Activated CD4-positive, alpha-beta T cell treated with anti-CD3 and anti-CD28 coated beads for 24 hours (primary cell): Measurements from ENCODE around the gene MON2.
"Not testable (repeated sequence)": the region's sequence is repeated elsewhere in the genome, so short reads cannot be mapped to it uniquely, and the experiment has no call there.

Experiments used
- DNase-seq, 2 donors: peaks; one replicate each; pipeline ENCODE4 v3.0.0-alpha.2; 2020; ENCODE audit warnings: low read depth in 2 of 2

The MON2 gene

DNA sequence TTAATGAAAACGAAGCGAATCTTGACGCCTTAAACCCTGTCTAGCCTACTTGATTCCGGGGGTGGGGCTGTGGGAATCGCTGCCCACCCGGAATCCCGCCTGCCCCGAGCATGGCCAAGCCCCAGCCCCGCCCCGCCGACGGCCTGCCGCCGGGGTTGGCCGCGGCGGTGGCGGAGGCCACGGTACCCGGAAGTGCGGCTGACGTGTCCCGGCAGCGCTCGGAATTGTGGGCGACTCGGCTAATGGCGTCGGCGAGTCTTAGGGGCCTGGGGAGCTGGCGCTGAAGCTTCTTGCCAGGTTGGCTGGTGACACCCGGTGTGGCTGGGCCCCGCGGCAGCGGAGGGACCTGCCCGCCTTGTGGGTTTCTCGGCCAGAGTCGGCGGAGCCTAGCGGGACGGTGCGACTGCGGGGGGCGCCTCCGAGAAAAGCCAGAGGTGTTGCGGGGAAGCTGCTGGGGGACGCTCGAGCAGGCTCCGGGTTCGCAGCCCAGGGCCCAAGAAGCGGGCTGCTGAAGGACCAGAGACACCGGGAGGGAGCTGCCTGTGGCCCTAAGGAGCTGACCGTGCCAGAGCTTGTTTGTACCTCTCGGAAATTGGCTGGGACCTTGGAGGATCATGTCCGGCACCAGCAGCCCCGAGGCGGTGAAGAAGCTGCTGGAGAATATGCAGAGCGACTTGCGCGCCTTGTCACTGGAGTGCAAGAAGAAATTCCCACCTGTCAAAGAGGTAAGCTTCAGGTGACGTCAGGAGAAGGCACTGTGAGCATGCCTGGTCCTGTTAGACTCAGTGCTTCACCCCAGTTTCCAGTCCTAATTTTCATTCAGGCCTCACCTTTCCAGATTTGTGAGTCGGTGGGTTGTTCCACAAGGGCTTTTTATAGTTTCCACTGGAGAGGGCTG is at the start of gene MON2:
Gene MON2 (plus strand): TSS at position 233 of the 898 bp plus-strand sequence. CDS start 382 bp downstream, at position 615.
- peak; percentile 71 to 81 for DNase-seq

- DNase-seq = no peak
Observed at GRCh38 chr12:62426089-62426488, 40.5 kb upstream of the MON2 start.

DNA sequence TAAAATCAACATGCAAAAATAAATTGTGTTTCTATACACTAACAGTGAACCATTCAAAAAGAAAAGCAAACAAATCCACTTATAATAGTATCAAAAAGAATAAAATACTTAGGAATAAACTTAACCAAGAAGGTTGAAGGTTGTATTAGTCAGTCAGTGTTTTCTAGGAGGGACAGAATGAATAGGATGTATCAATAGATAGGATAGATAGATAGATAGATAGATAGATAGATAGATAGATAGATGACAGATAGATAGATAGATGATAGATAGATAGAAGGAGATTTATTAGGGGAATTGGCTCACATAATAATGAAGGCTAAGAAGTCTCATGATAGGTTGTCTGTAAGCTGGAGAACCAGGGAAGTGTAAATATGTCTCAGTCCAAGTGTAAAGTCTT is 37.2 kb upstream of the MON2 start:
- no peak for DNase-seq

DNA sequence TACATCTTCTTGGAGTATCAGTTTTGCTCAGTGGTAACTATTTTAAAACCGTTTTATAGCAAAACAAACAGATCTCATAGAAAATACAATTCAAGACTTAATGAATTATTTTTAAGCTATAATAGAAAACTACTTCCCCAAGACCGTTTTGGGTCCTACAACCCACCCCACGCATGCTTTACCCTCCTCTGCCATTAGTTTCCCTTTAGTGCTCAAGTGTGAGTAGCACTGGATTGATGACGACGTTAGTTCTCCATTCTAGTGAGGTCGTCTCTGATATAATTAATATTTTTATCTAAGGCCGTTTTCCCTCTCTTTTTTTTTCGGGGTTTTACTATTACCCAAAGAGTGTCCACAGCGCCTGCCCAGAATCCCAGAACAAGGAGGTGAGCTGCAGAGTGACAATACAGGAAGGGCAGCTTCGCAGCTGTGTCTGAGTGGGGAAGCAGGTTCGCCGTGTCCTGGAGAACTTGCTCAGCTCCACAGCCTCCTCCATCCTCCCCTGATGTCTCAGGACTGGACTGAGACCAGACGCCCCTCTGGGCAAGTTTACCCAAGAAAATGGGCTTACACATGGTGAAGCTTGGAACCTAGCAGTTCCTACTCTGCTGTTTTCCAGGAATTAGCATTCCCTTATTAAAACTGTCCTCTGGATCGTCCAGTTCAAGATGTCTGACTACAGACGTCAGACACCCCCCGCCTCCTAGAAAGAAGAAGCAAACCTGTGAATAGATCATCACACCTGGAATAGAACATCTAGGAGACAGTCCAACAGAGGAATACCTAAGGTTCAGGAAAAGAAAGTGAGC is 31.9 kb upstream of the MON2 start:
- no peak for DNase-seq

- peak in 1 of 2 donors; percentile 15 for DNase-seq
Observed at GRCh38 chr12:62435303-62436163, 31.1 kb upstream of the MON2 start.

DNA sequence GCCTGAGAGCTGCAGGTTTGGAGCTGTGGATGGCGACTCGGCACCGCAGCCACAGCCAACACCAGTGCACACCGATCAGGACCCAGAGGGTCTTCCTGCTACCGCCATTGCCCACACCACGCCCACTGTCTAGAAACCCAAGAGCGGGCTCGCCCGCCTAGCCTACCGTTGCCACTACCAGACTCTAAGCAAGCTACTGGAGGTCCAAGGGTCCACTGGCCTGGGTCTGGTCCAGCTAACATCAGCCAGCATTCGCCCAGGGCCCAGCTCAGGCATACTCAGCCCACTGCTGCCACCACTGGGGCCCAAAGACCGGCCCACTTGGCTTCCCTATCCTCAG is 30.5 kb upstream of the MON2 start:
- DNase-seq = no peak

- peak; percentile 34 to 55 for DNase-seq
Observed at GRCh38 chr12:62438098-62438692, 28.4 kb upstream of the MON2 start.

DNA sequence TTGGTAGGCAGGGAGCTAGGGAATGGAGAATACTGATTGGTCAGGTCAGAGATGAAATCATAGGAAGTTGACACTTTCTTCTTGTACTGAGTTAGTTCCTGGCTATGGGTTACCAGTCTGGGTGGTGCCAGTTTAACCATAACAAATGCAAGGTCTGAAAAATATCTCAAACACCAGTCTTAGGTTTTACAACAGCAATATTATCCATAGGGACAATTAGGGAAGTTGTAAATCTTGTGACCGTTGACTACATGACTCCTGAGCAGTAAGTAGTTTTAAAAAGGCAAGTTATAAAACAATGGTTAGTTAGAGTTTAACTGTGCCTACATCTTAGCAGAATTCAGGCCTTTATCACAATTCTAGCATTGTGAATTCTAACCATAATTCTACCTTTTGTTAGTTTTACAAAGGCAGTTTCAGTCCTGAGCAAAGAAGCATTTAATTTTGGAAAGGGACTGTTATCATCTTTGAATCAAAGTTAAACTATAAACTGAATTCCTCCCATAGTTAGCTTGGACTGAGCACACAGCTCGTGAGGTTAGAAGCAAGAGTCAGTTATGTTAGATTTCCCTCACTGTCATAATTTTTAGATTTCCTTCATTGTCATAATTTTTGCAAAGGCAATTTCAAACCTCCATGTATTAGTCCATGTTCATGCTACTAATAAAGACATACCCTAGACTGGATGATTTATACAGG is 19.7 kb upstream of the MON2 start:
- no peak for DNase-seq

- no peak for DNase-seq
Observed at GRCh38 chr12:62448436-62448835, 18.2 kb upstream of the MON2 start.

GRCh38 chr12:62455429-62455828 is 11.2 kb upstream of the MON2 start:
- DNase-seq = not testable (repeated sequence)

DNA sequence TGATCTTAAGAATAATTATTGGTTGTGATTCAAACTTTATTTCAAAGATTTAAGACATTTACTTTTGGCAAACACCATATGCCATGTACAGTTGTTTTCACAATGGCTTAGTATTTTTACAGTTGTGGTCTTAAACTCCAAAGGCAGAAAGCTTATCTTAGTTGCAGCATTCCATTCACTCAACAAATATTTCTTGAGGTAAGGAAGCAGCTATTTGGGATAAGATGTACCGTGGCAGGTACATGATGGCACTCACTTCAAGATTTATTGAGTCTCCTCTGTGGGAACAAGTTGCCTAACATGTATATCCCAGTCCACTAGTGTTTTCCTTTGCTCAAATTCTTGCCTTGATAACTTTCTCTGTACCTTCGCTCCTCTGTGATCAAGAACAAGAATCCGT is 8.0 kb upstream of the MON2 start:
- DNase-seq = no peak

DNA sequence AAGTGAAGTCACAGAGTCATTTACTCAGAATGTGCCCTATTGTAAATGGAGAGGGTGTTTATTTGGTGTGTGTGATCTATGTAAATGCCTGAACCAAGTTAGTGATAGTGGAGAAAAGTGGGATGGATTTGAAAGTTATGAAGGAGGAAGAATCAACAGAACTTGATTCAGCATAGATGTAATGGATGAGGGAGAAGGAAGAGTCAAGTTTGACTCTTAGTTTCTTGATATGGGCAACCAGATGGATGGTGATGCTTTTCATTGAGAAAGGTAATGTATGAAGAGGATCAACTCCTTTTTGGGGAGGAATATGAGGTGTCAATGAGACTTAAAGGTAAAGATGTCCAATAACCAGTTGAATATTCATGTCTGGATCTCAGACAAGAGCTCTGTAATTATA is 6.7 kb upstream of the MON2 start:
- no peak for DNase-seq

GRCh38 chr12:62461171-62461837 is 5.3 kb upstream of the MON2 start:
- not testable (repeated sequence) for DNase-seq

- not testable (repeated sequence) for DNase-seq
Observed at GRCh38 chr12:62463252-62463651, 3.4 kb upstream of the MON2 start.

DNA sequence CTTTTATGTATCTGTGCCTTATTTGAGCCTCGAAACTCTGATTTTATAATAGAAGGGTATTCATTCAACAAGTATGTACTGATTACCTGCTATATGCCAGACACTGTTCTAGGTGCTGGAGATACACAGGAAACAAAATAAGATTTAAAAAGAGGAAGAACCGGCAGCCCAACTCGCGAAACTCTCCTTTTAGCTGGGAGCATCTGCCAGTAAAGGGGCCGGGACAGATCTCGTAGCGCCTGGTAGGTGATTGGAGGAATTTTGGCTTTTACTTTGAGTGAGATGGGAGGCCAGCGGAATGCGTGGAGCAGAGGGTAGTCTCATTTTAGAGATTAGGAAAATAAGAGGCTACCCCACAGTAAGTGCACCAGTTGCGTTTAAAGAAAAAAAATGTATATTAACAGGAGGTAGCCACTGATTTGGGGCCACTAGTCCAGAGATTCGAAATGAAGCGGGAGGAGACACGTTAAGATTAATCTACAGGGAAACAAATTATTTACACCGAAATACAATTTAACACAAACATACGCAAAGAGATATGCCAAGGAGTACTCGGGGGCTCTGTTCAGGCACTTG is 520 bp upstream of the MON2 start:
- DNase-seq = peak in 1 of 2 donors; percentile 3

DNA sequence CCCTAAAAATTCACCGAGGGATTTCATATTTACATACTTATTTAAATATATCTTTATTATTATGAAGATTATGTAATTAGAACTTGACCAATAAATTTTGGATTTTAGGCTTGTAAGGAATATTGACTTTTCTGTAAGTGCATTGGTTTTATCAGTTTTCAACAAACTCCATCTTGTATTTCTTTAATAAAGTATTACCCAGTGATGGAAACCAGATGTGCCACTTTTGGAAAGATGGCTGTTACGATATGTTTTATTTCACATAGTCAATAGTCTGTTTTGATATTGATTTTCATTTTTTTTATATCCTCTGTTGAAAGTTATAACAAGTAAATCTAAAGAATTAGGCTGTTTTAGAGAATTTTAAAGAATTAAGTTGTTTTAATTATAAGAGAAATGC is 1.8 kb downstream of the MON2 start:
- no peak for DNase-seq

GRCh38 chr12:62468935-62469334 is 2.3 kb downstream of the MON2 start:
- DNase-seq = no peak

- DNase-seq = no peak
Observed at GRCh38 chr12:62469704-62470103, 3.1 kb downstream of the MON2 start.

DNA sequence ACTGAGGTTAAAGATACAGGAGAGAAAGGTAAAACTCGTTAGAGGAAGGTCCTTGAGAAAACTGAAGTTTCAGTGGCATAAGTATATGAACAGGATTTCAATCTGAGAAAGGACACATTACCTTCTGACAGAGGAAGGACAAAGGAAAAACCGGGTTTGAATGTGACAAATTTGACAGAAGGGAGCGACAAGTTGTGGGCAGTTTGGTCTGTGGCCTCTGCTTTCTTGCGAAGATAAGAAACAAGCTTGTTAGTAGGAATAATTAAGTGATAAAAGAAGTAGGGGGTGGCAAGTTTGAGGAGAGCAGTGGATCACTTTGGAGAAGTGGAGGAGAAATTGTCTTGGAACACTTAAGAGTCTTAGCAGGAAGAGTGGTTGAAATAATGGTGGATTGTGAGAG is 5.1 kb downstream of the MON2 start:
- DNase-seq = no peak

DNA sequence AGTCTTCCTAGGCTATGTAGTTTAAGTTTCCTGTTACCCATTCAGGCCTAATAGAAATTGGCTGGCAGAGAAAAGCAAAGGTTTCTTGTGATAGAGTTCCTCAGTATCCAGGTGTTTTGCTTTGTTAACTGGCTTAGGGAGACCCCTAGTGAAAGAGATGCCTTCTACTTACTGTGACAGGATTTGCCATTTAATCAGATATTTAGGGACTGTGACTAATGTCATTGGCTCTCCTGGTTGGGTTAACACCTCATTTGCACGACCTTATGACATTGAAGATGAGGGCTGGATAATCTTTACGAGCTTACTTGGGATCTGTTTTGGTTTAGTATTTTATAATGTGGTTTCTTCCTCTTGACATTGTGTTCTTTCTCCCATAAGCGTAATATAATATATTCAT is 5.8 kb downstream of the MON2 start:
- no peak for DNase-seq
